K562 (cell line): ENCODE data around the gene HEMK1. TPM values are rescaled to one million over a fixed set of nuclear protein-coding genes. Genes with fewer than 3 reads are reported as not detected.

ENCODE experiments used
- CHCHD3 ChIP-seq: fragments of 250-450 bp; sonication (Bioruptor Pico); IDR thresholded peaks from 2 replicates; pipeline ENCODE4 v2.1.2; 2022; ENCODE audit warnings: mild to moderate bottlenecking
- HNRNPUL1 ChIP-seq: fragments of 200-400 bp; formaldehyde crosslinking; IDR thresholded peaks from 2 replicates; pipeline ENCODE4 v1.6.1; 2017; ENCODE audit warnings: low read length
- JUND ChIP-seq, 2 experiments: IDR thresholded peaks; 2 replicates in 1 of 2; 3 replicates in 1 of 2; pipeline ENCODE4 v1.6.1; 2011; ENCODE audit warnings: borderline replicate concordance in 2 of 2, low read depth in 2 of 2, low read length in 2 of 2, improper control_type of control experiment in 1 of 2, missing biosample characterization in 1 of 2, missing genetic modification characterization in 1 of 2, missing genetic modification reagents in 1 of 2
- NCOA6 ChIP-seq: fragments of 450-650 bp; IDR thresholded peaks from 2 replicates; pipeline ENCODE4 v1.6.1; 2017; ENCODE audit warnings: mild to moderate bottlenecking
- TARDBP ChIP-seq: fragments of 450-650 bp; IDR thresholded peaks from 2 replicates; pipeline ENCODE4 v1.6.1; 2016
- ZNF143 ChIP-seq: sonication (generic); formaldehyde crosslinking; IDR thresholded peaks from 2 replicates; pipeline ENCODE4 v1.9.0; 2022; ENCODE audit warnings: mild to moderate bottlenecking, missing genetic modification reagents
- ZNF764 ChIP-seq: fragments of 250-450 bp; sonication (Bioruptor Pico); IDR thresholded peaks from 2 replicates; pipeline ENCODE4 v1.4.0; 2020; ENCODE audit warnings: low read depth, mild to moderate bottlenecking, moderate library complexity
- polyA plus RNA-seq, 8 experiments: library from polyadenylated mRNA; depleted of rRNA in 4 of 8; stranded (reverse) in 5 of 8; unstranded in 3 of 8; fragments of >200 nt; fragmentation: Nextera tagmentation in 2 of 8; fragmentation: Illumina TruSeq in 1 of 8; extraction: Ambion mirVana in 2 of 8; extraction: Trizol in 1 of 8; gene quantifications; 2 replicates each; pipeline versions ENCODE4 v1.2.1 to v1.2.3, GENCODE V29; 2011 to 2014; ENCODE audit warnings: inconsistent platforms in 1 of 8, missing spikeins in 1 of 8
- total RNA-seq, 7 experiments: library from RNA; depleted of rRNA in 6 of 7; stranded (reverse); fragments of >200 nt in 6 of 7; fragmentation: Illumina TruSeq in 2 of 7; extraction: Trizol in 2 of 7; gene quantifications; 2 replicates each; pipeline versions ENCODE4 v1.2.1 to v1.2.3, GENCODE V29; 2011 to 2021; ENCODE audit warnings: low replicate concordance in 1 of 7
- TF ChIP-seq, protein P1 (sequence below): sonication (generic); formaldehyde crosslinking; IDR thresholded peaks from 2 replicates; pipeline ENCODE4 v1.8.1; 2023; ENCODE audit warnings: missing genetic modification reagents, mild to moderate bottlenecking, borderline replicate concordance
- TF ChIP-seq, protein P2 (sequence below): fragments of 450-650 bp; IDR thresholded peaks from 2 replicates; pipeline ENCODE4 v1.6.1; 2016; ENCODE audit warnings: low read depth, mild to moderate bottlenecking, moderate library complexity
- TF ChIP-seq, protein P3 (sequence below): fragments of 450-650 bp; IDR thresholded peaks from 2 replicates; pipeline ENCODE4 v1.6.1; 2016; ENCODE audit warnings: mild to moderate bottlenecking, moderate library complexity

The HEMK1 gene
- total and polyA plus RNA-seq, 9 of the 15 experiments (the other 6 are each of a cell fraction or from before 2014, with no cell fraction given), result 2.0 to 16.8 (median 11.4) TPM

DNA sequence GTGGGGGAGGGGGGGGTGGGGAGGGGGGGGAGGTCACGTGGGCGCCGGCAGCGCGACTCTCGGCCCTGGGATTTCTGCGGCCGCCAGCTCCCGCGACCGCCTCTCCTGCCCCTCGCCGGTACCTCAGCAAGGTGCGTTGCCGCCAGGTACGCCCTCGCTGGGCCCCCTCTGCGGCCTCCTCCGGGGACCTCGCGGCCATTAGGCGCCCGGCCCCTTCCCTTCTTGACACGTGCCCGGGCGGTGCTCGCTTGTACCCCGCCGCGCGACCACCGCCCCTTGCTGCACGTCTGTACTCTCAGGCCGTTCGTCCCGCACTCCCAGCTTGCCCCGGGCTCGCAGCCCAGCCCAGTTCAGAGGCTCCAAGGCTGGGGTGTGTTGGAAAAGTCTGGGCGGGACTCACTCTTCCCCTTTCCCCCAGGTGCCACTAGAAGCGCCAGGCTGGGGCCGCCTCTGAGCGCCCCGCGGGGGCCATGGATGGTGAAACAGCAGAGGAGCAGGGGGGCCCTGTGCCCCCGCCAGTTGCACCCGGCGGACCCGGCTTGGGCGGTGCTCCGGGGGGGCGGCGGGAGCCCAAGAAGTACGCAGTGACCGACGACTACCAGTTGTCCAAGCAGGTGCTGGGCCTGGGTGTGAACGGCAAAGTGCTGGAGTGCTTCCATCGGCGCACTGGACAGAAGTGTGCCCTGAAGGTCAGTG is 47.9 kb downstream of the HEMK1 start, which contains the start of gene MAPKAPK3 (continued):
- TF ChIP-seq, protein P1, sequence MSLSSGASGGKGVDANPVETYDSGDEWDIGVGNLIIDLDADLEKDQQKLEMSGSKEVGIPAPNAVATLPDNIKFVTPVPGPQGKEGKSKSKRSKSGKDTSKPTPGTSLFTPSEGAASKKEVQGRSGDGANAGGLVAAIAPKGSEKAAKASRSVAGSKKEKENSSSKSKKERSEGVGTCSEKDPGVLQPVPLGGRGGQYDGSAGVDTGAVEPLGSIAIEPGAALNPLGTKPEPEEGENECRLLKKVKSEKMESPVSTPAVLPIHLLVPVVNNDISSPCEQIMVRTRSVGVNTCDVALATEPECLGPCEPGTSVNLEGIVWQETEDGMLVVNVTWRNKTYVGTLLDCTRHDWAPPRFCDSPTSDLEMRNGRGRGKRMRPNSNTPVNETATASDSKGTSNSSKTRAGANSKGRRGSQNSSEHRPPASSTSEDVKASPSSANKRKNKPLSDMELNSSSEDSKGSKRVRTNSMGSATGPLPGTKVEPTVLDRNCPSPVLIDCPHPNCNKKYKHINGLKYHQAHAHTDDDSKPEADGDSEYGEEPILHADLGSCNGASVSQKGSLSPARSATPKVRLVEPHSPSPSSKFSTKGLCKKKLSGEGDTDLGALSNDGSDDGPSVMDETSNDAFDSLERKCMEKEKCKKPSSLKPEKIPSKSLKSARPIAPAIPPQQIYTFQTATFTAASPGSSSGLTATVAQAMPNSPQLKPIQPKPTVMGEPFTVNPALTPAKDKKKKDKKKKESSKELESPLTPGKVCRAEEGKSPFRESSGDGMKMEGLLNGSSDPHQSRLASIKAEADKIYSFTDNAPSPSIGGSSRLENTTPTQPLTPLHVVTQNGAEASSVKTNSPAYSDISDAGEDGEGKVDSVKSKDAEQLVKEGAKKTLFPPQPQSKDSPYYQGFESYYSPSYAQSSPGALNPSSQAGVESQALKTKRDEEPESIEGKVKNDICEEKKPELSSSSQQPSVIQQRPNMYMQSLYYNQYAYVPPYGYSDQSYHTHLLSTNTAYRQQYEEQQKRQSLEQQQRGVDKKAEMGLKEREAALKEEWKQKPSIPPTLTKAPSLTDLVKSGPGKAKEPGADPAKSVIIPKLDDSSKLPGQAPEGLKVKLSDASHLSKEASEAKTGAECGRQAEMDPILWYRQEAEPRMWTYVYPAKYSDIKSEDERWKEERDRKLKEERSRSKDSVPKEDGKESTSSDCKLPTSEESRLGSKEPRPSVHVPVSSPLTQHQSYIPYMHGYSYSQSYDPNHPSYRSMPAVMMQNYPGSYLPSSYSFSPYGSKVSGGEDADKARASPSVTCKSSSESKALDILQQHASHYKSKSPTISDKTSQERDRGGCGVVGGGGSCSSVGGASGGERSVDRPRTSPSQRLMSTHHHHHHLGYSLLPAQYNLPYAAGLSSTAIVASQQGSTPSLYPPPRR, result no peak
- TF ChIP-seq CHCHD3 (no peak), ZNF764 (no peak), HNRNPUL1 (no peak), TARDBP (no peak), ZNF143 (CRISPR knock-in tag) (no peak), NCOA6 (no peak), JUND (IDR thresholded peaks at IDR 0.05; ENCODE audit: borderline replicate concordance, low read depth, low read length) (no peak), JUND (tag; IDR thresholded peaks at IDR 0.05; ENCODE audit: borderline replicate concordance, low read depth, low read length) (no peak)
- TF ChIP-seq, protein P2, sequence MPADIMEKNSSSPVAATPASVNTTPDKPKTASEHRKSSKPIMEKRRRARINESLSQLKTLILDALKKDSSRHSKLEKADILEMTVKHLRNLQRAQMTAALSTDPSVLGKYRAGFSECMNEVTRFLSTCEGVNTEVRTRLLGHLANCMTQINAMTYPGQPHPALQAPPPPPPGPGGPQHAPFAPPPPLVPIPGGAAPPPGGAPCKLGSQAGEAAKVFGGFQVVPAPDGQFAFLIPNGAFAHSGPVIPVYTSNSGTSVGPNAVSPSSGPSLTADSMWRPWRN, result no peak
- TF ChIP-seq, protein P3, sequence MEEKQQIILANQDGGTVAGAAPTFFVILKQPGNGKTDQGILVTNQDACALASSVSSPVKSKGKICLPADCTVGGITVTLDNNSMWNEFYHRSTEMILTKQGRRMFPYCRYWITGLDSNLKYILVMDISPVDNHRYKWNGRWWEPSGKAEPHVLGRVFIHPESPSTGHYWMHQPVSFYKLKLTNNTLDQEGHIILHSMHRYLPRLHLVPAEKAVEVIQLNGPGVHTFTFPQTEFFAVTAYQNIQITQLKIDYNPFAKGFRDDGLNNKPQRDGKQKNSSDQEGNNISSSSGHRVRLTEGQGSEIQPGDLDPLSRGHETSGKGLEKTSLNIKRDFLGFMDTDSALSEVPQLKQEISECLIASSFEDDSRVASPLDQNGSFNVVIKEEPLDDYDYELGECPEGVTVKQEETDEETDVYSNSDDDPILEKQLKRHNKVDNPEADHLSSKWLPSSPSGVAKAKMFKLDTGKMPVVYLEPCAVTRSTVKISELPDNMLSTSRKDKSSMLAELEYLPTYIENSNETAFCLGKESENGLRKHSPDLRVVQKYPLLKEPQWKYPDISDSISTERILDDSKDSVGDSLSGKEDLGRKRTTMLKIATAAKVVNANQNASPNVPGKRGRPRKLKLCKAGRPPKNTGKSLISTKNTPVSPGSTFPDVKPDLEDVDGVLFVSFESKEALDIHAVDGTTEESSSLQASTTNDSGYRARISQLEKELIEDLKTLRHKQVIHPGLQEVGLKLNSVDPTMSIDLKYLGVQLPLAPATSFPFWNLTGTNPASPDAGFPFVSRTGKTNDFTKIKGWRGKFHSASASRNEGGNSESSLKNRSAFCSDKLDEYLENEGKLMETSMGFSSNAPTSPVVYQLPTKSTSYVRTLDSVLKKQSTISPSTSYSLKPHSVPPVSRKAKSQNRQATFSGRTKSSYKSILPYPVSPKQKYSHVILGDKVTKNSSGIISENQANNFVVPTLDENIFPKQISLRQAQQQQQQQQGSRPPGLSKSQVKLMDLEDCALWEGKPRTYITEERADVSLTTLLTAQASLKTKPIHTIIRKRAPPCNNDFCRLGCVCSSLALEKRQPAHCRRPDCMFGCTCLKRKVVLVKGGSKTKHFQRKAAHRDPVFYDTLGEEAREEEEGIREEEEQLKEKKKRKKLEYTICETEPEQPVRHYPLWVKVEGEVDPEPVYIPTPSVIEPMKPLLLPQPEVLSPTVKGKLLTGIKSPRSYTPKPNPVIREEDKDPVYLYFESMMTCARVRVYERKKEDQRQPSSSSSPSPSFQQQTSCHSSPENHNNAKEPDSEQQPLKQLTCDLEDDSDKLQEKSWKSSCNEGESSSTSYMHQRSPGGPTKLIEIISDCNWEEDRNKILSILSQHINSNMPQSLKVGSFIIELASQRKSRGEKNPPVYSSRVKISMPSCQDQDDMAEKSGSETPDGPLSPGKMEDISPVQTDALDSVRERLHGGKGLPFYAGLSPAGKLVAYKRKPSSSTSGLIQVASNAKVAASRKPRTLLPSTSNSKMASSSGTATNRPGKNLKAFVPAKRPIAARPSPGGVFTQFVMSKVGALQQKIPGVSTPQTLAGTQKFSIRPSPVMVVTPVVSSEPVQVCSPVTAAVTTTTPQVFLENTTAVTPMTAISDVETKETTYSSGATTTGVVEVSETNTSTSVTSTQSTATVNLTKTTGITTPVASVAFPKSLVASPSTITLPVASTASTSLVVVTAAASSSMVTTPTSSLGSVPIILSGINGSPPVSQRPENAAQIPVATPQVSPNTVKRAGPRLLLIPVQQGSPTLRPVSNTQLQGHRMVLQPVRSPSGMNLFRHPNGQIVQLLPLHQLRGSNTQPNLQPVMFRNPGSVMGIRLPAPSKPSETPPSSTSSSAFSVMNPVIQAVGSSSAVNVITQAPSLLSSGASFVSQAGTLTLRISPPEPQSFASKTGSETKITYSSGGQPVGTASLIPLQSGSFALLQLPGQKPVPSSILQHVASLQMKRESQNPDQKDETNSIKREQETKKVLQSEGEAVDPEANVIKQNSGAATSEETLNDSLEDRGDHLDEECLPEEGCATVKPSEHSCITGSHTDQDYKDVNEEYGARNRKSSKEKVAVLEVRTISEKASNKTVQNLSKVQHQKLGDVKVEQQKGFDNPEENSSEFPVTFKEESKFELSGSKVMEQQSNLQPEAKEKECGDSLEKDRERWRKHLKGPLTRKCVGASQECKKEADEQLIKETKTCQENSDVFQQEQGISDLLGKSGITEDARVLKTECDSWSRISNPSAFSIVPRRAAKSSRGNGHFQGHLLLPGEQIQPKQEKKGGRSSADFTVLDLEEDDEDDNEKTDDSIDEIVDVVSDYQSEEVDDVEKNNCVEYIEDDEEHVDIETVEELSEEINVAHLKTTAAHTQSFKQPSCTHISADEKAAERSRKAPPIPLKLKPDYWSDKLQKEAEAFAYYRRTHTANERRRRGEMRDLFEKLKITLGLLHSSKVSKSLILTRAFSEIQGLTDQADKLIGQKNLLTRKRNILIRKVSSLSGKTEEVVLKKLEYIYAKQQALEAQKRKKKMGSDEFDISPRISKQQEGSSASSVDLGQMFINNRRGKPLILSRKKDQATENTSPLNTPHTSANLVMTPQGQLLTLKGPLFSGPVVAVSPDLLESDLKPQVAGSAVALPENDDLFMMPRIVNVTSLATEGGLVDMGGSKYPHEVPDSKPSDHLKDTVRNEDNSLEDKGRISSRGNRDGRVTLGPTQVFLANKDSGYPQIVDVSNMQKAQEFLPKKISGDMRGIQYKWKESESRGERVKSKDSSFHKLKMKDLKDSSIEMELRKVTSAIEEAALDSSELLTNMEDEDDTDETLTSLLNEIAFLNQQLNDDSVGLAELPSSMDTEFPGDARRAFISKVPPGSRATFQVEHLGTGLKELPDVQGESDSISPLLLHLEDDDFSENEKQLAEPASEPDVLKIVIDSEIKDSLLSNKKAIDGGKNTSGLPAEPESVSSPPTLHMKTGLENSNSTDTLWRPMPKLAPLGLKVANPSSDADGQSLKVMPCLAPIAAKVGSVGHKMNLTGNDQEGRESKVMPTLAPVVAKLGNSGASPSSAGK, result peak; percentile 48; the same call in 1 of the 2 replicates
